ENCODE results near the gene LCT. TPM values are rescaled to one million over a fixed set of nuclear protein-coding genes. Genes with fewer than 3 reads are reported as not detected.

Gene LCT
- total and polyA plus RNA-seq, 9 of the 15 experiments (the other 6 are each of a cell fraction or from before 2014, with no cell fraction given) = 0.01 to 0.04 (median 0.03) TPM; not detected in 4

- no peak overlapping the region for H3K27ac ChIP-seq (ENCODE audit: extremely low read depth, low read depth, low read length)
- H2AFZ ChIP-seq (ENCODE audit: low read depth, low read length) = no peak overlapping the region
- no peaks in the 10 kb centered on the region for H3K9me1 ChIP-seq (ENCODE audit: control insufficient read depth, insufficient read depth, low read length)
- DNase-seq (ENCODE audit: extremely low read depth in 1 of 4, low spot score in 3 of 4) (no peak), ATAC-seq (no peak), FAIRE-seq (no peak)
- no TSS peak for BruUV-seq (replicated peaks)
- ChIA-PET POLR2A (interaction anchor here (0.7 to 1.3 kb wide), 2 partner anchors 7 to 92 kb away, joined by 3 read pairs; no protein-coding TSS in a partner anchor), CTCF (ENCODE audit: low intra/inter-chr PET ratio) (no interaction called here)
- H3K4me2 ChIP-seq (ENCODE audit: insufficient read depth, low read length) = no peak overlapping the region
- peaks cover 91% of the 10 kb centered on the region for H3K36me3 ChIP-seq (ENCODE audit: control insufficient read depth, insufficient read depth, low read length)
- no peaks in the 10 kb centered on the region for H3K27me3 ChIP-seq (ENCODE audit: control insufficient read depth in 2 of 2, insufficient read depth in 2 of 2, low read length in 2 of 2)
- in situ Hi-C loops (cut with MboI) (no loop called here), intact Hi-C loops (cut with micrococcal nuclease) (no loop called here)
- H3K4me3 ChIP-seq = no peak overlapping the region
- no peaks in the 10 kb centered on the region for H4K20me1 ChIP-seq (replicated peaks; ENCODE audit: control insufficient read depth, insufficient read depth, low read length)
- H3K4me1 ChIP-seq (replicated peaks in 1 of 2; ENCODE audit: control insufficient read depth in 2 of 2, insufficient read depth in 2 of 2, low read length in 2 of 2) = no peaks in the 10 kb centered on the region
- no peaks in the 10 kb centered on the region for H3K9me3 ChIP-seq (replicated peaks; ENCODE audit: control insufficient read depth, insufficient read depth, low read depth, low read length)
- no peaks in the 10 kb centered on the region for H3K79me2 ChIP-seq (ENCODE audit: control insufficient read depth, insufficient read depth, low read length)
- no peak overlapping the region for H3K9ac ChIP-seq (ENCODE audit: insufficient read depth in 1 of 2, low read depth in 2 of 2, low read length in 2 of 2)
- TF ChIP-seq GTF2A2 (tag; IDR thresholded peaks at IDR 0.05) = no peak
- TF ChIP-seq SP2 (IDR thresholded peaks at IDR 0.05; ENCODE audit: extremely low read depth, low read depth, low read length, poor library complexity, severe bottlenecking) = no peak
- TF ChIP-seq HNRNPLL (IDR thresholded peaks at IDR 0.05; ENCODE audit: low read depth, low read length, poor library complexity, severe bottlenecking) = no peak
- no peak for TF ChIP-seq ZKSCAN8 (CRISPR knock-in tag; IDR thresholded peaks at IDR 0.05)
- no peak for TF ChIP-seq HINFP (tag; conservative IDR thresholded peaks at IDR 0.05; ENCODE audit: low read depth)
- TF ChIP-seq CBX2 (IDR thresholded peaks at IDR 0.05; ENCODE audit: insufficient read depth, low read length, poor library complexity, severe bottlenecking) = no peak
- no peak for TF ChIP-seq ZNF584 (CRISPR knock-in tag; IDR thresholded peaks at IDR 0.05; ENCODE audit: low read depth)
- no peak for TF ChIP-seq NR2C1 (IDR thresholded peaks at IDR 0.05)
- no peak for TF ChIP-seq NR2C1 (tag; IDR thresholded peaks at IDR 0.05)
- no peak for TF ChIP-seq MEIS2 (IDR thresholded peaks at IDR 0.05; ENCODE audit: partially characterized antibody)
- no peak for TF ChIP-seq U2AF1 (optimal IDR thresholded peaks at IDR 0.05; ENCODE audit: low read depth, low read length)
- no peak for TF ChIP-seq ZNF407 (IDR thresholded peaks at IDR 0.05; ENCODE audit: low read depth)
Observed at GRCh38 chr2:135851858-135852257, 14.9 kb upstream of the LCT start.

Measured in K562 (cell line).